ENCODE measurements around the gene TUBB4A.

DNA sequence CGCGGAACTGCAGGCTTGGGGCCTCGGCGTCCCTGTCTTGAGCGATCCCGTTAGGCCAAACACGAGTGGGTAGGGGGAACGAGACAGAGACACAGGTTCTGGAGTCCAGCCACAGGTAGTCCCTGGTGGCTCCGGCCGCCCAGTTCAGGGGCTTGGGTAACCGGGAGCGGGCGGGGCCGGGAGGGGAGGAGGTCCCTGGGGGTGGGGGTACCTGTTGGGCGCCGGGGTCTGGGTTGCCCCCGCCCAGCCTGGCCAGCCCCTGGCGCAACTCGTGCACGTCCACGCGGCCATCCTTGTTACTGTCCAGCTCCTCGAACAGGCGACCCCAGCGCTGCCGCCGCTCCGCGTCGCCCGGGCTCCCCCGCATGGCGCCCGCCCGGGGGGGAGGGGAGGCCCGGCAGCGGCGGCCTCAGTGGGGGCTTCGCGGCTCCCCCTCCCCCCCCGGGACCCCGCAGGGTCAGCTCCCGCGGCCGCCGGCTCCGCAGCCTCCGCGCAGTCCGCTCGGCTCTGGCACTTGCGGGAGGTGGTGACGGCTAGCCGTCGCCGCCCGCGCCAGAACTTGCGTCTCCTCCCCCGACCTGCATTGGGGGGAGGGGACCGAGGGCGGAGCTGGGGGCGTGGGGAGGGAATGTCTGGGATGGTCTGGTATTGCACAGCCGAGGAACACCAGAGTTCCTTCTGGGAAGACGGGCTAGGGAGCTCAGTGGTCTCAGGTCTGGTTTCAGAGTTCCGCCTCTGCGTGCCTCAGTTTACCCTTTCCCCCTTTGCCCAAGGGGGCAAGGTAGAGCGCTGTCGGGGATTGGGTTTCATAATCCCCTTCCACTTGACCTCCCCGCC is 42.6 kb downstream of the TUBB4A start, which contains the start of gene SLC25A23:
- TF ChIP-seq, protein P1, sequence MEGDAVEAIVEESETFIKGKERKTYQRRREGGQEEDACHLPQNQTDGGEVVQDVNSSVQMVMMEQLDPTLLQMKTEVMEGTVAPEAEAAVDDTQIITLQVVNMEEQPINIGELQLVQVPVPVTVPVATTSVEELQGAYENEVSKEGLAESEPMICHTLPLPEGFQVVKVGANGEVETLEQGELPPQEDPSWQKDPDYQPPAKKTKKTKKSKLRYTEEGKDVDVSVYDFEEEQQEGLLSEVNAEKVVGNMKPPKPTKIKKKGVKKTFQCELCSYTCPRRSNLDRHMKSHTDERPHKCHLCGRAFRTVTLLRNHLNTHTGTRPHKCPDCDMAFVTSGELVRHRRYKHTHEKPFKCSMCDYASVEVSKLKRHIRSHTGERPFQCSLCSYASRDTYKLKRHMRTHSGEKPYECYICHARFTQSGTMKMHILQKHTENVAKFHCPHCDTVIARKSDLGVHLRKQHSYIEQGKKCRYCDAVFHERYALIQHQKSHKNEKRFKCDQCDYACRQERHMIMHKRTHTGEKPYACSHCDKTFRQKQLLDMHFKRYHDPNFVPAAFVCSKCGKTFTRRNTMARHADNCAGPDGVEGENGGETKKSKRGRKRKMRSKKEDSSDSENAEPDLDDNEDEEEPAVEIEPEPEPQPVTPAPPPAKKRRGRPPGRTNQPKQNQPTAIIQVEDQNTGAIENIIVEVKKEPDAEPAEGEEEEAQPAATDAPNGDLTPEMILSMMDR (IDR thresholded peaks at IDR 0.05; ENCODE audit: insufficient read depth, low read length, poor library complexity, severe bottlenecking): no peak
- TF ChIP-seq EZH2phosphoT487 (conservative IDR thresholded peaks at IDR 0.05; ENCODE audit: low read length): no peak
